Neural cell (in vitro differentiated cells): ENCODE results near the gene SLC37A2. TPM values are rescaled to one million over a fixed set of nuclear protein-coding genes. Genes with fewer than 3 reads are reported as not detected.

Source experiments
- H2AFZ ChIP-seq: fragments of 200-600, 300-800 bp; sonication (generic), shearing (Covaris generic); 2 replicates; pipeline ENCODE4 v1.6.0; 2014; ENCODE audit warnings: low read depth, mild to moderate bottlenecking, antibody characterized with exemption, low read length, moderate library complexity
- H3F3A ChIP-seq: fragments of 200-600 bp; shearing (Covaris generic); 2 replicates; pipeline ENCODE4 v1.6.1; 2016; ENCODE audit warnings: mild to moderate bottlenecking, moderate library complexity, mixed read lengths, antibody characterized with exemption, low read length; ENCODE audit not compliant: insufficient read depth, poor library complexity, severe bottlenecking
- H3K27ac ChIP-seq: fragments of 200-600, 300-800 bp; sonication (generic), shearing (Covaris generic); 2 replicates; pipeline ENCODE4 v1.5.1; 2014; ENCODE audit warnings: mild to moderate bottlenecking, low read length, moderate library complexity
- H3K27me3 ChIP-seq: fragments of 300-800, 200-600 bp; sonication (generic), shearing (Covaris generic); 2 replicates; pipeline ENCODE4 v1.6.0; 2014; ENCODE audit warnings: mild to moderate bottlenecking, low read depth, low read length, moderate library complexity; ENCODE audit not compliant: insufficient read depth
- H3K36me3 ChIP-seq: fragments of 300-800, 200-600 bp; sonication (generic), shearing (Covaris generic); 2 replicates; pipeline ENCODE4 v1.5.1; 2014; ENCODE audit warnings: mild to moderate bottlenecking, antibody characterized with exemption, low read length, moderate library complexity; ENCODE audit not compliant: insufficient read depth
- H3K4me2 ChIP-seq: fragments of 300-800, 200-600 bp; sonication (generic), shearing (Covaris generic); 2 replicates; pipeline ENCODE4 v1.6.0; 2014; ENCODE audit warnings: mild to moderate bottlenecking, low read length
- H3K4me3 ChIP-seq: fragments of 300-800, 200-600 bp; sonication (generic), shearing (Covaris generic); 2 replicates; pipeline ENCODE4 v1.5.1; 2014; ENCODE audit warnings: mild to moderate bottlenecking, low read length, moderate library complexity
- H3K79me2 ChIP-seq: fragments of 200-600 bp; shearing (Covaris generic); replicated peaks from 2 replicates; pipeline ENCODE4 v1.6.0; 2014; ENCODE audit warnings: mild to moderate bottlenecking, low read length, moderate library complexity; ENCODE audit not compliant: insufficient read depth
- H3K9ac ChIP-seq: fragments of 300-800, 200-600 bp; sonication (generic), shearing (Covaris generic); 2 replicates; pipeline ENCODE4 v1.6.1; 2016; ENCODE audit warnings: mild to moderate bottlenecking, low read length, mixed read lengths
- H3K9me2 ChIP-seq: fragments of 200-600 bp; shearing (Covaris generic); 2 replicates; pipeline ENCODE4 v1.6.1; 2016; ENCODE audit warnings: mild to moderate bottlenecking, low read length, mixed read lengths; ENCODE audit not compliant: insufficient read depth
- H3K9me3 ChIP-seq: fragments of 200-600, 300-800 bp; sonication (generic), shearing (Covaris generic); 2 replicates; pipeline ENCODE4 v1.6.1; 2016; ENCODE audit warnings: mild to moderate bottlenecking, mixed run types, low read length, moderate library complexity, mixed read lengths
- H4K20me1 ChIP-seq: fragments of 200-600 bp; shearing (Covaris generic); 2 replicates; pipeline ENCODE4 v1.6.1; 2016; ENCODE audit warnings: mild to moderate bottlenecking, mixed run types; ENCODE audit not compliant: insufficient read depth
- CTCF ChIP-seq: fragments of 450-650 bp; IDR thresholded peaks from 2 replicates; pipeline ENCODE4 v1.5.1; 2014; ENCODE audit warnings: antibody characterized with exemption, mild to moderate bottlenecking, moderate library complexity; ENCODE audit not compliant: poor library complexity, severe bottlenecking
- EP300 ChIP-seq: fragments of 450-650 bp; conservative IDR thresholded peaks from 2 replicates; pipeline ENCODE4 v1.6.1; 2014; ENCODE audit warnings: antibody characterized with exemption, mild to moderate bottlenecking, moderate library complexity; ENCODE audit not compliant: poor library complexity, severe bottlenecking
- EZH2 ChIP-seq: fragments of 200-600, 300-800 bp; shearing (Covaris generic), sonication (generic); IDR thresholded peaks from 2 replicates; pipeline ENCODE4 v1.6.1; 2014; ENCODE audit warnings: antibody characterized with exemption, low read length, borderline replicate concordance, mild to moderate bottlenecking; ENCODE audit not compliant: insufficient read depth, poor library complexity, severe bottlenecking
- MXI1 ChIP-seq: fragments of 450-650 bp; conservative IDR thresholded peaks from 2 replicates; pipeline ENCODE4 v1.6.1; 2014; ENCODE audit warnings: antibody characterized with exemption, mild to moderate bottlenecking; ENCODE audit not compliant: poor library complexity, severe bottlenecking
- POLR2AphosphoS5 ChIP-seq: IDR thresholded peaks from 2 replicates; pipeline ENCODE4 v1.6.1; 2012
- RAD21 ChIP-seq: fragments of 450-650 bp; conservative IDR thresholded peaks from 2 replicates; pipeline ENCODE4 v1.6.1; 2014; ENCODE audit warnings: antibody characterized with exemption, mild to moderate bottlenecking, moderate library complexity
- REST ChIP-seq: IDR thresholded peaks from 2 replicates; pipeline ENCODE4 v1.6.1; 2012; ENCODE audit warnings: borderline replicate concordance
- SMC3 ChIP-seq: fragments of 450-650 bp; conservative IDR thresholded peaks from 2 replicates; pipeline ENCODE4 v1.6.1; 2014; ENCODE audit warnings: antibody characterized with exemption, mild to moderate bottlenecking, moderate library complexity; ENCODE audit not compliant: poor library complexity
- TAF1 ChIP-seq: IDR thresholded peaks from 2 replicates; pipeline ENCODE4 v1.6.1; 2012; ENCODE audit warnings: low read depth
- polyA plus RNA-seq: library from polyadenylated mRNA; depleted of rRNA; stranded (reverse); fragments of >200 nt; gene quantifications from 2 replicates; pipeline ENCODE4 v1.2.3, GENCODE V29; 2014

The SLC37A2 gene
- polyA plus RNA-seq, 1 donor from 2014 or later = 0.12 TPM

- Histone ChIP-seq H3K4me2 (no peak overlapping the region), H3K9me2 (no peaks in the 10 kb centered on the region), H3F3A (no peaks in the 10 kb centered on the region), H3K9ac (no peak overlapping the region), H3K79me2 (no peaks in the 10 kb centered on the region), H3K27me3 (no peaks in the 10 kb centered on the region), H3K27ac (no peak overlapping the region), H4K20me1 (no peaks in the 10 kb centered on the region), H2AFZ (no peak overlapping the region), H3K9me3 (no peaks in the 10 kb centered on the region), H3K36me3 (no peaks in the 10 kb centered on the region), H3K4me3 (no peak overlapping the region)
- no peak for TF ChIP-seq RAD21
- no peak for TF ChIP-seq SMC3
- TF ChIP-seq POLR2AphosphoS5 = no peak
- TF ChIP-seq EP300 = no peak
- TF ChIP-seq EZH2 = no peak
- no peak for TF ChIP-seq CTCF
- no peak for TF ChIP-seq TAF1
- no peak for TF ChIP-seq MXI1
- TF ChIP-seq REST = no peak
Measured at GRCh38 chr11:125036933-125037332, 26.2 kb upstream of the SLC37A2 start.

- no peaks in the 10 kb centered on the region for H3F3A ChIP-seq
- no peaks in the 10 kb centered on the region for H3K9me3 ChIP-seq
- no peak overlapping the region for H3K4me2 ChIP-seq
- no peaks in the 10 kb centered on the region for H3K36me3 ChIP-seq
- no peaks in the 10 kb centered on the region for H3K79me2 ChIP-seq
- TF ChIP-seq EZH2 = no peak
- TF ChIP-seq TAF1 = no peak
- no peak for TF ChIP-seq SMC3
- TF ChIP-seq REST = no peak
- TF ChIP-seq CTCF = no peak
- TF ChIP-seq POLR2AphosphoS5 = no peak
- no peak for TF ChIP-seq EP300
- TF ChIP-seq MXI1 = no peak
- no peak for TF ChIP-seq RAD21
- no peaks in the 10 kb centered on the region for H3K27me3 ChIP-seq
- H3K9me2 ChIP-seq = no peaks in the 10 kb centered on the region
- H3K9ac ChIP-seq = no peak overlapping the region
- no peak overlapping the region for H2AFZ ChIP-seq
- no peak overlapping the region for H3K27ac ChIP-seq
- no peak overlapping the region for H3K4me3 ChIP-seq
- no peaks in the 10 kb centered on the region for H4K20me1 ChIP-seq
Measured at GRCh38 chr11:125049164-125049792, 13.8 kb upstream of the SLC37A2 start.
